Fibroblast of lung (primary cell): Measurements from ENCODE around the gene MCRS1.

Source experiments
- EZH2 ChIP-seq: IDR thresholded peaks from 2 replicates; pipeline ENCODE4 v1.5.1; 2012; ENCODE audit warnings: low read length, control low read depth, mild to moderate bottlenecking; ENCODE audit errors: missing control alignments
- TF ChIP-seq, protein P1 (sequence below), 2 donors: IDR thresholded peaks in 1 of 2; conservative IDR thresholded peaks in 1 of 2; 1 replicate in 1 of 2; 2 replicates in 1 of 2; pipeline ENCODE4 v1.5.1; 2011 to 2012; ENCODE audit warnings: low read length in 2 of 2, control low read depth in 1 of 2, inconsistent platforms in 1 of 2, low read depth in 1 of 2, mild to moderate bottlenecking in 1 of 2

- TF ChIP-seq, protein P1, sequence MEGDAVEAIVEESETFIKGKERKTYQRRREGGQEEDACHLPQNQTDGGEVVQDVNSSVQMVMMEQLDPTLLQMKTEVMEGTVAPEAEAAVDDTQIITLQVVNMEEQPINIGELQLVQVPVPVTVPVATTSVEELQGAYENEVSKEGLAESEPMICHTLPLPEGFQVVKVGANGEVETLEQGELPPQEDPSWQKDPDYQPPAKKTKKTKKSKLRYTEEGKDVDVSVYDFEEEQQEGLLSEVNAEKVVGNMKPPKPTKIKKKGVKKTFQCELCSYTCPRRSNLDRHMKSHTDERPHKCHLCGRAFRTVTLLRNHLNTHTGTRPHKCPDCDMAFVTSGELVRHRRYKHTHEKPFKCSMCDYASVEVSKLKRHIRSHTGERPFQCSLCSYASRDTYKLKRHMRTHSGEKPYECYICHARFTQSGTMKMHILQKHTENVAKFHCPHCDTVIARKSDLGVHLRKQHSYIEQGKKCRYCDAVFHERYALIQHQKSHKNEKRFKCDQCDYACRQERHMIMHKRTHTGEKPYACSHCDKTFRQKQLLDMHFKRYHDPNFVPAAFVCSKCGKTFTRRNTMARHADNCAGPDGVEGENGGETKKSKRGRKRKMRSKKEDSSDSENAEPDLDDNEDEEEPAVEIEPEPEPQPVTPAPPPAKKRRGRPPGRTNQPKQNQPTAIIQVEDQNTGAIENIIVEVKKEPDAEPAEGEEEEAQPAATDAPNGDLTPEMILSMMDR (conservative IDR thresholded peaks at IDR 0.05 in 1 of 2, IDR thresholded peaks at IDR 0.05 in 1 of 2; ENCODE audit: low read depth in 1 of 2, low read length in 2 of 2), result no peak
- TF ChIP-seq EZH2, result no peak
Measured at GRCh38 chr12:49519574-49519936, 48.4 kb downstream of the MCRS1 start.
